CD14-positive monocyte (primary cell): Measurements from ENCODE around the gene STK38L. TPM values are rescaled to one million over a fixed set of nuclear protein-coding genes. Genes with fewer than 3 reads are reported as not detected.

ENCODE experiments used
- DNase-seq, 3 donors: peaks; one replicate each; pipeline ENCODE4 v3.0.0-alpha.2; 2011 to 2022
- H2AFZ ChIP-seq: 2 replicates; pipeline ENCODE4 v1.6.0; 2012; ENCODE audit warnings: mild to moderate bottlenecking, low read depth, low read length, inconsistent platforms; ENCODE audit not compliant: insufficient read depth, poor library complexity, severe bottlenecking
- H3K27ac ChIP-seq, 2 donors: 1 replicate in 1 of 2; 2 replicates in 1 of 2; pipeline ENCODE4 v1.5.1; 2012 to 2013; ENCODE audit warnings: low read length in 2 of 2, control low read depth in 1 of 2, inconsistent platforms in 1 of 2, low read depth in 1 of 2, mild to moderate bottlenecking in 1 of 2
- H3K27me3 ChIP-seq, 2 donors: one replicate each; pipeline versions ENCODE4 v1.6.0 to v1.6.1; 2011 to 2013; ENCODE audit warnings: low read length in 2 of 2; ENCODE audit not compliant: control insufficient read depth in 2 of 2, insufficient read depth in 2 of 2
- H3K36me3 ChIP-seq, 2 donors: replicated peaks in 1 of 2; 1 replicate in 1 of 2; 2 replicates in 1 of 2; pipeline versions ENCODE4 v1.5.1 to v1.6.1; 2012 to 2013; ENCODE audit warnings: low read length in 2 of 2, control low read depth in 1 of 2, inconsistent platforms in 1 of 2, mild to moderate bottlenecking in 1 of 2; ENCODE audit not compliant: insufficient read depth in 2 of 2, control insufficient read depth in 1 of 2
- H3K4me1 ChIP-seq, 2 donors: 1 replicate in 1 of 2; 2 replicates in 1 of 2; pipeline versions ENCODE4 v1.5.1 to v1.6.1; 2012 to 2013; ENCODE audit warnings: low read length in 2 of 2, control low read depth in 1 of 2, inconsistent platforms in 1 of 2, mild to moderate bottlenecking in 1 of 2, moderate library complexity in 1 of 2; ENCODE audit not compliant: insufficient read depth in 2 of 2, control insufficient read depth in 1 of 2
- H3K4me2 ChIP-seq: replicated peaks from 2 replicates; pipeline ENCODE3; 2012; ENCODE audit warnings: low read length, moderate library complexity, mild to moderate bottlenecking; ENCODE audit not compliant: poor library complexity, severe bottlenecking; ENCODE audit errors: extremely low read depth
- H3K4me3 ChIP-seq, 3 experiments: fragments of 200-600 bp in 1 of 3; sonication (generic) in 1 of 3; replicated peaks in 1 of 3; 1 replicate in 2 of 3; 2 replicates in 1 of 3; pipeline ENCODE4 v1.5.1; 2011 to 2013; ENCODE audit warnings: low read length in 3 of 3, mild to moderate bottlenecking in 3 of 3, control low read depth in 2 of 3, low read depth in 2 of 3, inconsistent platforms in 1 of 3, moderate library complexity in 1 of 3
- H3K79me2 ChIP-seq: 2 replicates; pipeline ENCODE4 v1.6.0; 2012; ENCODE audit warnings: mild to moderate bottlenecking, control low read depth, inconsistent platforms, low read length, moderate library complexity; ENCODE audit not compliant: insufficient read depth
- H3K9ac ChIP-seq: 2 replicates; pipeline ENCODE4 v1.6.0; 2017; ENCODE audit warnings: low read length, mild to moderate bottlenecking; ENCODE audit not compliant: insufficient read depth, poor library complexity, severe bottlenecking
- H3K9me3 ChIP-seq, 2 donors: replicated peaks in 1 of 2; 1 replicate in 1 of 2; 2 replicates in 1 of 2; pipeline versions ENCODE4 v1.5.1 to v1.6.1; 2012 to 2013; ENCODE audit warnings: low read length in 2 of 2, control low read depth in 1 of 2; ENCODE audit not compliant: control insufficient read depth in 1 of 2, insufficient read depth in 1 of 2
- H4K20me1 ChIP-seq: 2 replicates; pipeline ENCODE4 v1.6.0; 2012; ENCODE audit warnings: mild to moderate bottlenecking, low read length, control low read depth, moderate library complexity; ENCODE audit not compliant: insufficient read depth
- H3K27ac Mint-ChIP-seq, 7 donors: one replicate each; pipeline ENCODE4 v1.8.0; 2020; ENCODE audit warnings: mild to moderate bottlenecking in 7 of 7, mixed read lengths in 7 of 7, moderate library complexity in 6 of 7, inconsistent platforms in 2 of 7
- H3K27me3 Mint-ChIP-seq, 3 donors: one replicate each; pipeline ENCODE4 v1.8.0; 2021 to 2022; ENCODE audit warnings: low read depth in 3 of 3, mild to moderate bottlenecking in 3 of 3, mixed read lengths in 3 of 3, moderate library complexity in 3 of 3, inconsistent platforms in 1 of 3
- H3K36me3 Mint-ChIP-seq, 2 donors: one replicate each; pipeline ENCODE4 v1.8.0; 2020; ENCODE audit warnings: mixed read lengths in 2 of 2, inconsistent platforms in 1 of 2, mild to moderate bottlenecking in 1 of 2
- H3K4me1 Mint-ChIP-seq: one replicate; pipeline ENCODE4 v1.8.0; 2020; ENCODE audit warnings: mild to moderate bottlenecking, mixed read lengths
- H3K4me3 Mint-ChIP-seq, 2 donors: one replicate each; pipeline ENCODE4 v1.8.0; 2020; ENCODE audit warnings: mild to moderate bottlenecking in 2 of 2, mixed read lengths in 2 of 2, moderate library complexity in 1 of 2
- H3K9me3 Mint-ChIP-seq, 7 donors: one replicate each; pipeline ENCODE4 v1.8.0; 2020 to 2022; ENCODE audit warnings: mixed read lengths in 7 of 7, mild to moderate bottlenecking in 6 of 7, moderate library complexity in 6 of 7, inconsistent platforms in 2 of 7
- CTCF ChIP-seq: fragments of 200-600 bp; IDR thresholded peaks from one replicate; pipeline ENCODE4 v1.8.0; 2022; ENCODE audit warnings: antibody characterized with exemption, mild to moderate bottlenecking
- WGBS: methylation state at CpG from one replicate; pipeline ENCODE4 v1.1.5; 2013; ENCODE audit warnings: missing lambda C conversion rate; ENCODE audit not compliant: insufficient coverage; 5-methylcytosine and 5-hydroxymethylcytosine counted together
- intact Hi-C, 2 donors: fragments of 100-400 bp; cut with micrococcal nuclease; formaldehyde crosslinking; loops; one replicate each; pipeline versions ENCODE4 v1.15.0 to v1.15.1; 2023
- polyA plus RNA-seq, 3 donors: library from polyadenylated mRNA; depleted of rRNA in 1 of 3; unstranded in 2 of 3; stranded (reverse) in 1 of 3; fragments of 300-500 nt in 2 of 3; fragments of >200 nt in 1 of 3; fragmentation: Illumina TruSeq in 2 of 3; gene quantifications; 1 replicate in 2 of 3; 2 replicates in 1 of 3; pipeline ENCODE4 v1.2.3, GENCODE V29; 2012 to 2021

STK38L gene
- polyA plus RNA-seq, 3 donors = 20.0 to 29.5 (median 20.5) TPM

- WGBS = no CpG with 5 or more reads among the region's 9 CpGs
- H3K9ac ChIP-seq = no peak overlapping the region
- no peaks in the 10 kb centered on the region for H3K36me3 ChIP-seq
- Mint-ChIP-seq H3K9me3 (peaks cover 2 to 8% (median 7%) of the 10 kb centered on the region in 7 donors), H3K27me3 (peaks cover 0 to 1% (median 1%) of the 10 kb centered on the region in 3 donors), H3K4me3 (no peak overlapping the region), H3K4me1 (no peaks in the 10 kb centered on the region), H3K36me3 (no peaks in the 10 kb centered on the region), H3K27ac (no peak overlapping the region)
- H4K20me1 ChIP-seq = no peaks in the 10 kb centered on the region
- H3K9me3 ChIP-seq = peaks cover 0 to 9% of the 10 kb centered on the region in 2 donors
- H3K4me1 ChIP-seq = no peaks in the 10 kb centered on the region
- H3K79me2 ChIP-seq = no peaks in the 10 kb centered on the region
- TF ChIP-seq CTCF = no peak
- no peak overlapping the region for H3K4me2 ChIP-seq
- no peak overlapping the region for H3K4me3 ChIP-seq
- peak in 1 of 3 donors; percentile 20 for DNase-seq
- no peaks in the 10 kb centered on the region for H3K27me3 ChIP-seq
- no peak overlapping the region for H2AFZ ChIP-seq
- no peak overlapping the region for H3K27ac ChIP-seq
- intact Hi-C loops = no loop called here
Observed at GRCh38 chr12:27207615-27208413, 36.3 kb upstream of the STK38L start.

- no peak overlapping the region for H3K4me3 Mint-ChIP-seq
Observed at GRCh38 chr12:27208414-27208750, 35.7 kb upstream of the STK38L start.

More at GRCh38 chr12:27208414-27208750, 35.7 kb upstream of the STK38L start:
- Histone ChIP-seq H2AFZ (no peak overlapping the region), H3K27me3 (no peaks in the 10 kb centered on the region), H3K4me1 (no peaks in the 10 kb centered on the region), H3K4me2 (no peak overlapping the region), H4K20me1 (no peaks in the 10 kb centered on the region), H3K79me2 (no peaks in the 10 kb centered on the region), H3K9me3 (peaks cover 0 to 9% of the 10 kb centered on the region in 2 donors), H3K27ac (no peak overlapping the region), H3K36me3 (no peaks in the 10 kb centered on the region), H3K9ac (no peak overlapping the region), H3K4me3 (no peak overlapping the region)
- Mint-ChIP-seq H3K4me1 (no peaks in the 10 kb centered on the region), H3K36me3 (no peaks in the 10 kb centered on the region), H3K27ac (no peak overlapping the region), H3K9me3 (peaks cover 2 to 8% (median 7%) of the 10 kb centered on the region in 7 donors), H3K27me3 (peaks cover 0 to 1% (median 1%) of the 10 kb centered on the region in 3 donors)
- DNase-seq = no peak
- TF ChIP-seq CTCF = no peak
- intact Hi-C loops = no loop called here
- no CpG with 5 or more reads among the region's 2 CpGs for WGBS
